LNCaP clone FGC (cell line): ENCODE results near the gene TNNI3K.

Experiments used
- DNase-seq: peaks from one replicate; pipeline ENCODE4 v3.0.0-alpha.2; 2011; ENCODE audit warnings: low read depth
- H3K4me3 ChIP-seq: 2 replicates; pipeline ENCODE4 v1.5.1; 2011; ENCODE audit warnings: mild to moderate bottlenecking, low read depth, low read length, control low read depth
- TF ChIP-seq, protein P1 (sequence below): IDR thresholded peaks from 2 replicates; pipeline ENCODE4 v1.5.1; 2012; ENCODE audit warnings: mild to moderate bottlenecking; ENCODE audit not compliant: control insufficient read depth, insufficient read depth; ENCODE audit errors: extremely low read depth

Gene TNNI3K

DNA sequence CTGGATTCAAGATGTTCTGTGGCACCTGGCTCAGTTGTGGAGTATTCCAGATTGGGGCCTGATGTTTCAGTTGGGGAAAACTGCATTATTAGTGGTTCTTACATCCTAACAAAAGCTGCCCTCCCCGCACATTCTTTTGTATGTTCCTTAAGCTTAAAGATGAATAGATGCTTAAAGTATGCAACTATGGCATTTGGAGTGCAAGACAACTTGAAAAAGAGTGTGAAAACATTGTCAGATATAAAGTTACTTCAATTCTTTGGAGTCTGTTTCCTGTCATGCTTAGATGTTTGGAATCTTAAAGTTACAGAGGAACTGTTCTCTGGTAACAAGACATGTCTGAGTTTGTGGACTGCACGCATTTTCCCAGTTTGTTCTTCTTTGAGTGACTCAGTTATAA is 29.9 kb upstream of the TNNI3K start:
- TF ChIP-seq, protein P1, sequence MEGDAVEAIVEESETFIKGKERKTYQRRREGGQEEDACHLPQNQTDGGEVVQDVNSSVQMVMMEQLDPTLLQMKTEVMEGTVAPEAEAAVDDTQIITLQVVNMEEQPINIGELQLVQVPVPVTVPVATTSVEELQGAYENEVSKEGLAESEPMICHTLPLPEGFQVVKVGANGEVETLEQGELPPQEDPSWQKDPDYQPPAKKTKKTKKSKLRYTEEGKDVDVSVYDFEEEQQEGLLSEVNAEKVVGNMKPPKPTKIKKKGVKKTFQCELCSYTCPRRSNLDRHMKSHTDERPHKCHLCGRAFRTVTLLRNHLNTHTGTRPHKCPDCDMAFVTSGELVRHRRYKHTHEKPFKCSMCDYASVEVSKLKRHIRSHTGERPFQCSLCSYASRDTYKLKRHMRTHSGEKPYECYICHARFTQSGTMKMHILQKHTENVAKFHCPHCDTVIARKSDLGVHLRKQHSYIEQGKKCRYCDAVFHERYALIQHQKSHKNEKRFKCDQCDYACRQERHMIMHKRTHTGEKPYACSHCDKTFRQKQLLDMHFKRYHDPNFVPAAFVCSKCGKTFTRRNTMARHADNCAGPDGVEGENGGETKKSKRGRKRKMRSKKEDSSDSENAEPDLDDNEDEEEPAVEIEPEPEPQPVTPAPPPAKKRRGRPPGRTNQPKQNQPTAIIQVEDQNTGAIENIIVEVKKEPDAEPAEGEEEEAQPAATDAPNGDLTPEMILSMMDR = no peak

DNA sequence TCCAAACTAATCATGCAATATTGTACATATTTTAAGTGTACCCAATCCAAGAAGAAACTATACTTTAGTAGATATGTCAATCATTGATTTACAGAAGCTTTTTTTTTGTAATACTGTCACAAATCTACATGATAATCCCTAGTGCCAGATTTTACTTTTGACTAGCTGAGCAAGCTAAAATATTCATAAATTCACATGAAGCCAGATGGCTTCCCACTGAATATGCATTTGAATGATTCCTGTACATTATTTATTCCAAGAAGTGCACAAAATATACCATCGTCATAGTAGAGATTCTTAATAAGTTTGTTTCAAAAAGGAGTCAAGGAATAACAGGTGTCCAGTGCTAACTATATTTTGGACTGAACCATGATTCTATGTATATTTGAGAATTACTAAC is 20.0 kb upstream of the TNNI3K start:
- DNase-seq = no peak

More for the DNA sequence above, 29.9 kb upstream of the TNNI3K start:
- no peak for DNase-seq
- H3K4me3 ChIP-seq = no peak overlapping the region

DNA sequence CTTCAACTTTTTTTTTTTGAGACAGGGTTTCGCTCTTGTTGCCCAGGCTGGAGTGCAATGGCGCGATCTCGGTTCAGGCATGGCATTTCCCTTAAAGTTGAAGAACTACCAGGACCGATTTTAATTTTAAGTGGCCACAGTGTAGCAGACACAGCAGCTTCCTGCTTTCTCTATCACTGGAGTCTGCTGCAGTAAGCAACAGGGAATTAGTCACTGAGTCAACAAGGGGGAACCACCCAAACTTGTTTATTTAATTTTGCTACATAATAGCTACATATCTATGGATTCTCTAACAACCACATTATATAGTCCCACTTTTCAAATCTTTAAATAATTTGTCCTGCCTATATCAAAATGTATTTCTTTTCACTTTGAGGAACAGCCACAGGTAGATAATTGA is 12.5 kb upstream of the TNNI3K start:
- peak; percentile 23 for DNase-seq
- H3K4me3 ChIP-seq = no peak overlapping the region
- TF ChIP-seq, protein P1 = no peak

More for the DNA sequence above, 20.0 kb upstream of the TNNI3K start:
- no peak overlapping the region for H3K4me3 ChIP-seq
- TF ChIP-seq, protein P1 = no peak

DNA sequence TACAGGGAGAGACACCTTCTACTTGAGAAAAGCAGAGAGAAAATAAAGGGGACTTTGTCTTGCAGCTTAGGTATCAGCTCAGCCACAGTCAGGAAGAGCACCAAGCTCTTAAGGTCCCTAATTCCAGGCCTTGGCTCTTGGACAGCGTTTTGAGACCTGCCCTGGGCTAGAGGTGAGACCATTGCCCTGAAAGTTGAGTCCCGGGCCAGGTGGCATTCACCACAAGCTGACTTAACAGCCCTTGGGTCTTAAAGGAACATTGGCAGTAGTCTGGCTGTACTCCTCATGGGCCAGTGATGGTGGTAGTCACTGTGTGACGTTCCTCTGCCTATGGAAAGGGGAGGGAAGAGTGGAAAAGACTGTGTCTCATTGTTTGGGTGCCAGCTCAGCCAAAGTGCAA is 11.7 kb upstream of the TNNI3K start:
- H3K4me3 ChIP-seq = no peak overlapping the region
- no peak for DNase-seq
- TF ChIP-seq, protein P1 = no peak

DNA sequence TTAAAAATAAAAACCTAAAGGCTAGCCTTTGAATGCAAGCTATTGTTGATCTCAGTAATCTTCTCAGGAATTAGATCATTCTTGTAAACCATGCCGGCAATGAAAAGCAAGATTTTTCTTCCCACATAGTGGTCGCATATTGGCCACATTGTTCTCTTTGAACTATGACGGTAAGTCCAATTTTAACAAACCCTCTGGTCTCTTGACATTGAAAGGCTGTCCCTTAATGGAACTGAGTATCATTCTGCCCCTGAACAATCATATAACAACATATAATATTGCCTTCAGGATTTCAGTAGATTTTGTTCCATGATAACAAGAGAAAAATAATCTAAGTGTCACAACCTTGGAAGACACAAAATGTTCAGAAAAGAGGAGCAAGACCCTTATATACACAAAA is 1.3 kb downstream of the TNNI3K start:
- TF ChIP-seq, protein P1 = no peak
- no peak overlapping the region for H3K4me3 ChIP-seq

DNA sequence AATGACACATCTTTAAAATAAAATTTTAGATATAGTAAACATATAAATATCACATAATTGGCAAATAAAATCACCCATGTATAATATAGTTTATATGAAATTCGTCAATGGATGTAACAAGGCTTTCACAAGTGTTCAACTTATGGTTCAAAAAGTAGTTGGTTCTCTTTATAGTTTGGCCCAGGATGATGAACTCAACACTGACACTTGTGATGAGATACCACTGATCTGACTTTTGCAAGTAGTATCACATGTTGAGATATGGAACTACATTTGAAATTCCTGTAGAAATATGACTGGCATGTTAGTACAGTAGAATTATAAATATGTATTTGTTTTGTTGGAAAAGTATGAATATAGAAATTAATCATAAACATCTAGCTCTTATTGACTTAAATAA is 1.8 kb downstream of the TNNI3K start:
- DNase-seq = no peak
- TF ChIP-seq, protein P1 = no peak
- H3K4me3 ChIP-seq = no peak overlapping the region

More for the DNA sequence above, 1.3 kb downstream of the TNNI3K start:
- DNase-seq = no peak

DNA sequence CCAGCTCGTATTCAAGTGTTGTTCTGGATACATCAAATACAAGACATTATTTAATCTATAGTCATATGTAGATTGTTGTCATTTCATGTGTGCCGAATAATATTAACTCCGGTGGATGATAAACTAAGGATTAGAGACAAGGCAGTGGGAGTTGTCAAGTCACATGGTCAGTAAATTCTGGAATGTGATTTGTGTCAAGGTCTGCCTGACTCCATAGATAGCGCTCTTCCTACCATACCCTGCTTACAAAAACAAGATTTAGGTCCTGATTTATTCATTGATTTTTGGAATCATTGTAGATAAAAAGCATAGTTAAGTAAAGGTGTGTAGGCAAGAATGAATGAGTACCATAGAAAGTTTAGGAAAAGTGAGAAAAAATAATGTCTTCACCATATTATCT is 2.6 kb downstream of the TNNI3K start:
- H3K4me3 ChIP-seq = no peak overlapping the region
- no peak for DNase-seq
- TF ChIP-seq, protein P1 = no peak
